Panc1 (cell line): ENCODE data around the gene UBL7. TPM values are rescaled to one million over a fixed set of nuclear protein-coding genes. Genes with fewer than 3 reads are reported as not detected.

Source experiments
- ATAC-seq: fragments of 200-7000 bp; cut with Tn5 transposase; 2 replicates; pipeline ENCODE4 v1.9.1; 2020; ENCODE audit warnings: mild to moderate bottlenecking, moderate library complexity
- BruUV-seq: library from RNA; stranded (reverse); fragments of 400-500 nt; replicated peaks from 2 replicates; lab custom pipeline; 2021; lab: Mats Ljungman, UMichigan
- CTCF ChIA-PET: fragments of 300-600 bp; sonication (Branson Sonifier 250); formaldehyde crosslinking; loops from one replicate; lab custom pipeline; 2022; ENCODE audit warnings: antibody characterized with exemption; lab: Charles Lee
- POLR2A ChIA-PET: fragments of 300-600 bp; sonication (Branson Sonifier 250); formaldehyde crosslinking; loops from one replicate; lab custom pipeline; 2022; ENCODE audit warnings: antibody characterized with exemption; lab: Charles Lee
- DNase-seq: peaks from one replicate; pipeline ENCODE4 v3.0.0-alpha.2; 2010; ENCODE audit warnings: low read depth, low spot score
- H3K27ac ChIP-seq: 2 replicates; pipeline ENCODE4 v1.5.1; 2011; ENCODE audit warnings: mild to moderate bottlenecking, low read length, inconsistent platforms
- H3K27me3 ChIP-seq: fragments of 200-500 bp; sonication (Bioruptor generic); 2 replicates; pipeline ENCODE4 v1.6.0; 2014; ENCODE audit warnings: low read length, inconsistent platforms; ENCODE audit not compliant: control insufficient read depth, insufficient read depth
- H3K36me3 ChIP-seq: fragments of 200-500 bp; sonication (Bioruptor generic); 2 replicates; pipeline ENCODE4 v1.5.1; 2014; ENCODE audit warnings: inconsistent platforms, mild to moderate bottlenecking, low read length, moderate library complexity; ENCODE audit not compliant: control insufficient read depth, insufficient read depth
- H3K4me1 ChIP-seq: 2 replicates; pipeline ENCODE4 v1.5.1; 2011; ENCODE audit warnings: inconsistent platforms, mild to moderate bottlenecking, low read length, moderate library complexity; ENCODE audit not compliant: control insufficient read depth, insufficient read depth
- H3K4me3 ChIP-seq, 2 experiments: 2 replicates each; pipeline ENCODE4 v1.5.1; 2011 to 2012; ENCODE audit warnings: low read depth in 2 of 2, low read length in 2 of 2, mild to moderate bottlenecking in 2 of 2, inconsistent platforms in 1 of 2, moderate library complexity in 1 of 2
- H3K9me3 ChIP-seq: fragments of 200-500 bp; sonication (Bioruptor generic); 2 replicates; pipeline ENCODE4 v1.5.1; 2014; ENCODE audit warnings: low read depth, mild to moderate bottlenecking, inconsistent platforms, low read length, moderate library complexity; ENCODE audit not compliant: control insufficient read depth, insufficient read depth
- POLR2AphosphoS5 ChIP-seq: IDR thresholded peaks from 2 replicates; pipeline ENCODE4 v1.6.1; 2012; ENCODE audit warnings: mild to moderate bottlenecking, low read depth, low read length, moderate library complexity
- SIN3A ChIP-seq: IDR thresholded peaks from 2 replicates; pipeline ENCODE4 v1.6.1; 2012; ENCODE audit warnings: low read depth, mild to moderate bottlenecking, low read length, moderate library complexity, borderline replicate concordance; ENCODE audit not compliant: insufficient read depth
- TCF7L2 ChIP-seq: IDR thresholded peaks from 2 replicates; pipeline ENCODE4 v1.6.1; 2011; ENCODE audit warnings: mild to moderate bottlenecking, low read depth, low read length, inconsistent platforms
- in situ Hi-C: cut with HindIII; loops from 2 replicates; pipeline ENCODE4 v1.10.0; 2016; ENCODE audit warnings: low sequenced_read_pairs, low pct_unique_long_range_greater_than_20kb
- intact Hi-C: fragments of 100-400 bp; cut with micrococcal nuclease; formaldehyde crosslinking; loops from one replicate; pipeline ENCODE4 v1.10.0; 2022; ENCODE audit not compliant: unreplicated experiment
- total RNA-seq: library from RNA; stranded (reverse); gene quantifications from one replicate; pipeline ENCODE4 v1.2.1, GENCODE V29; 2021; ENCODE audit not compliant: unreplicated experiment
- TF ChIP-seq, protein P1 (sequence below): fragments of 450-650 bp; IDR thresholded peaks from 2 replicates; pipeline ENCODE4 v1.5.1; 2017; ENCODE audit warnings: mild to moderate bottlenecking
- TF ChIP-seq, protein P2 (sequence below), 2 experiments: IDR thresholded peaks; 2 replicates each; pipeline ENCODE4 v1.6.1; 2011 to 2012; ENCODE audit warnings: low read depth in 2 of 2, control low read depth in 1 of 2, low read length in 1 of 2, mild to moderate bottlenecking in 1 of 2, moderate library complexity in 1 of 2; ENCODE audit not compliant: insufficient read depth in 1 of 2

Gene UBL7
- total RNA-seq, 1 experiment from 2014 or later: 68.5 TPM

GRCh38 chr15:74464216-74464615, 3.3 kb upstream of the UBL7 start:
- TF ChIP-seq, protein P1, sequence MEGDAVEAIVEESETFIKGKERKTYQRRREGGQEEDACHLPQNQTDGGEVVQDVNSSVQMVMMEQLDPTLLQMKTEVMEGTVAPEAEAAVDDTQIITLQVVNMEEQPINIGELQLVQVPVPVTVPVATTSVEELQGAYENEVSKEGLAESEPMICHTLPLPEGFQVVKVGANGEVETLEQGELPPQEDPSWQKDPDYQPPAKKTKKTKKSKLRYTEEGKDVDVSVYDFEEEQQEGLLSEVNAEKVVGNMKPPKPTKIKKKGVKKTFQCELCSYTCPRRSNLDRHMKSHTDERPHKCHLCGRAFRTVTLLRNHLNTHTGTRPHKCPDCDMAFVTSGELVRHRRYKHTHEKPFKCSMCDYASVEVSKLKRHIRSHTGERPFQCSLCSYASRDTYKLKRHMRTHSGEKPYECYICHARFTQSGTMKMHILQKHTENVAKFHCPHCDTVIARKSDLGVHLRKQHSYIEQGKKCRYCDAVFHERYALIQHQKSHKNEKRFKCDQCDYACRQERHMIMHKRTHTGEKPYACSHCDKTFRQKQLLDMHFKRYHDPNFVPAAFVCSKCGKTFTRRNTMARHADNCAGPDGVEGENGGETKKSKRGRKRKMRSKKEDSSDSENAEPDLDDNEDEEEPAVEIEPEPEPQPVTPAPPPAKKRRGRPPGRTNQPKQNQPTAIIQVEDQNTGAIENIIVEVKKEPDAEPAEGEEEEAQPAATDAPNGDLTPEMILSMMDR: no peak
- no peak for TF ChIP-seq SIN3A
- TF ChIP-seq, protein P2, sequence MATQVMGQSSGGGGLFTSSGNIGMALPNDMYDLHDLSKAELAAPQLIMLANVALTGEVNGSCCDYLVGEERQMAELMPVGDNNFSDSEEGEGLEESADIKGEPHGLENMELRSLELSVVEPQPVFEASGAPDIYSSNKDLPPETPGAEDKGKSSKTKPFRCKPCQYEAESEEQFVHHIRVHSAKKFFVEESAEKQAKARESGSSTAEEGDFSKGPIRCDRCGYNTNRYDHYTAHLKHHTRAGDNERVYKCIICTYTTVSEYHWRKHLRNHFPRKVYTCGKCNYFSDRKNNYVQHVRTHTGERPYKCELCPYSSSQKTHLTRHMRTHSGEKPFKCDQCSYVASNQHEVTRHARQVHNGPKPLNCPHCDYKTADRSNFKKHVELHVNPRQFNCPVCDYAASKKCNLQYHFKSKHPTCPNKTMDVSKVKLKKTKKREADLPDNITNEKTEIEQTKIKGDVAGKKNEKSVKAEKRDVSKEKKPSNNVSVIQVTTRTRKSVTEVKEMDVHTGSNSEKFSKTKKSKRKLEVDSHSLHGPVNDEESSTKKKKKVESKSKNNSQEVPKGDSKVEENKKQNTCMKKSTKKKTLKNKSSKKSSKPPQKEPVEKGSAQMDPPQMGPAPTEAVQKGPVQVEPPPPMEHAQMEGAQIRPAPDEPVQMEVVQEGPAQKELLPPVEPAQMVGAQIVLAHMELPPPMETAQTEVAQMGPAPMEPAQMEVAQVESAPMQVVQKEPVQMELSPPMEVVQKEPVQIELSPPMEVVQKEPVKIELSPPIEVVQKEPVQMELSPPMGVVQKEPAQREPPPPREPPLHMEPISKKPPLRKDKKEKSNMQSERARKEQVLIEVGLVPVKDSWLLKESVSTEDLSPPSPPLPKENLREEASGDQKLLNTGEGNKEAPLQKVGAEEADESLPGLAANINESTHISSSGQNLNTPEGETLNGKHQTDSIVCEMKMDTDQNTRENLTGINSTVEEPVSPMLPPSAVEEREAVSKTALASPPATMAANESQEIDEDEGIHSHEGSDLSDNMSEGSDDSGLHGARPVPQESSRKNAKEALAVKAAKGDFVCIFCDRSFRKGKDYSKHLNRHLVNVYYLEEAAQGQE (IDR thresholded peaks at IDR 0.05; ENCODE audit: insufficient read depth in 1 of 2, low read depth in 2 of 2, low read length in 1 of 2): no peak
- no peak for TF ChIP-seq TCF7L2
- no peak for TF ChIP-seq POLR2AphosphoS5
- no peak for ATAC-seq
- ChIA-PET POLR2A (no interaction called here), CTCF (no interaction called here)
- H3K4me1 ChIP-seq: 0 out of 2 replicates have a peak, but pooled peaks cover 3% of the 10 kb centered on the region
- DNase-seq: no peak
- no peaks in the 10 kb centered on the region for H3K27me3 ChIP-seq
- intact Hi-C loops: no loop called here
- peaks cover 7% of the 10 kb centered on the region; the same call in 1 of the 2 replicates for H3K9me3 ChIP-seq
- no peak overlapping the region for H3K27ac ChIP-seq
- in situ Hi-C loops: no loop called here
- no peaks in the 10 kb centered on the region for H3K36me3 ChIP-seq
- BruUV-seq: no TSS peak
- no peak overlapping the region for H3K4me3 ChIP-seq

DNA sequence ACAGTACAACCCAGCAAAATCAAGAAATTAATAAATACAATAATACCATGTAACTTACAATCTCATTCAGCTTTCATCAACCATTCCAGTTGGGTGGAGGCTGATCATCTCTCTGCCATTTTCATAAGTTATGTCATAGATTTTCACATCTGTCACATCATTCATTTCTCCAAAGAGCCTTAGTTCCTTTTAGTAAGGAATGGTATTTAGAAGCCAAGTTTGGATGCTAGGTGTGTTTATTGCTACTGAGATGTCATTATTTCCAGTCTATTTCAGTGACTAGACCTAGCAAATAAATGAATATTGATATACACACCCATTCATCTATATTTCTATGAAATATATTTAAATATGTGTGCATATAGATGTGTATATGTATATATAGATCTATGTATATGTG, 2.7 kb upstream of the UBL7 start:
- Histone ChIP-seq H3K27ac (no peak overlapping the region), H3K36me3 (no peaks in the 10 kb centered on the region), H3K9me3 (peaks cover 7% of the 10 kb centered on the region; the same call in 1 of the 2 replicates), H3K4me3 (no peak overlapping the region), H3K4me1 (0 out of 2 replicates have a peak, but pooled peaks cover 3% of the 10 kb centered on the region), H3K27me3 (no peaks in the 10 kb centered on the region)
- CTCF ChIA-PET: no interaction called here
- no peak for ATAC-seq
- BruUV-seq: no TSS peak
- no peak for DNase-seq
- intact Hi-C loops (no loop called here), in situ Hi-C loops (no loop called here)
- POLR2A ChIA-PET: no interaction called here
- no peak for TF ChIP-seq TCF7L2
- TF ChIP-seq, protein P1: no peak
- TF ChIP-seq, protein P2 (IDR thresholded peaks at IDR 0.05; ENCODE audit: insufficient read depth in 1 of 2, low read depth in 2 of 2, low read length in 1 of 2): no peak
- no peak for TF ChIP-seq SIN3A
- no peak for TF ChIP-seq POLR2AphosphoS5
